Loucy (cell line): ENCODE measurements around the gene OPRM1.

Experiments used
- H2AFZ ChIP-seq: fragments of 200-600 bp; sonication (generic); 2 replicates; pipeline ENCODE4 v1.6.0; 2016; ENCODE audit warnings: antibody characterized with exemption, mild to moderate bottlenecking, low read length, moderate library complexity
- H3F3A ChIP-seq: fragments of 200-600 bp; 2 replicates; pipeline ENCODE4 v1.6.0; 2016; ENCODE audit warnings: antibody characterized with exemption, low read depth, mild to moderate bottlenecking
- H3K27me3 ChIP-seq: fragments of 200-600 bp; sonication (generic); 2 replicates; pipeline ENCODE4 v1.6.1; 2014; ENCODE audit warnings: low read length, mild to moderate bottlenecking; ENCODE audit not compliant: insufficient read depth, poor library complexity, severe bottlenecking
- H3K36me3 ChIP-seq: fragments of 200-600 bp; sonication (generic); 2 replicates; pipeline ENCODE4 v1.6.1; 2016; ENCODE audit warnings: low read length; ENCODE audit not compliant: insufficient read depth
- H3K4me1 ChIP-seq: fragments of 200-600 bp; sonication (generic); 2 replicates; pipeline ENCODE4 v1.5.1; 2014; ENCODE audit warnings: low read length, mild to moderate bottlenecking; ENCODE audit not compliant: insufficient read depth, poor library complexity, severe bottlenecking
- H3K4me2 ChIP-seq: fragments of 200-600 bp; sonication (generic); 2 replicates; pipeline ENCODE4 v1.6.0; 2014; ENCODE audit warnings: antibody characterized with exemption, low read length, low read depth, mild to moderate bottlenecking; ENCODE audit not compliant: poor library complexity, severe bottlenecking
- H3K4me3 ChIP-seq: fragments of 200-600 bp; sonication (generic); 2 replicates; pipeline ENCODE4 v1.5.1; 2014; ENCODE audit warnings: low read length, mild to moderate bottlenecking, mixed read lengths; ENCODE audit not compliant: poor library complexity, severe bottlenecking
- H3K79me2 ChIP-seq: fragments of 200-600 bp; sonication (generic); 2 replicates; pipeline ENCODE4 v1.6.1; 2014; ENCODE audit warnings: low read length; ENCODE audit not compliant: insufficient read depth
- H3K9ac ChIP-seq: fragments of 200-600 bp; sonication (generic); 2 replicates; pipeline ENCODE4 v1.6.0; 2014; ENCODE audit warnings: mild to moderate bottlenecking, low read depth, low read length, moderate library complexity; ENCODE audit not compliant: poor library complexity, severe bottlenecking
- H3K9me2 ChIP-seq: fragments of 200-600 bp; sonication (generic); replicated peaks from 2 replicates; pipeline ENCODE4 v1.6.1; 2016; ENCODE audit warnings: low read depth, low read length, mixed read lengths
- H3K9me3 ChIP-seq: fragments of 200-600 bp; sonication (generic); 2 replicates; pipeline ENCODE4 v1.6.1; 2014; ENCODE audit warnings: mild to moderate bottlenecking, antibody characterized with exemption, low read length, low read depth; ENCODE audit not compliant: insufficient read depth
- H4K20me1 ChIP-seq: fragments of 200-600 bp; sonication (generic); 2 replicates; pipeline ENCODE4 v1.6.0; 2014; ENCODE audit warnings: antibody characterized with exemption, low read length, mild to moderate bottlenecking; ENCODE audit not compliant: insufficient read depth, poor library complexity, severe bottlenecking
- EZH2phosphoT487 ChIP-seq: fragments of 200-600 bp; IDR thresholded peaks from 2 replicates; pipeline ENCODE4 v1.6.1; 2018; ENCODE audit warnings: antibody characterized with exemption, mild to moderate bottlenecking, moderate library complexity, borderline replicate concordance
- TF ChIP-seq, protein P1 (sequence below): fragments of 200-600 bp; sonication (generic); conservative IDR thresholded peaks from 2 replicates; pipeline ENCODE4 v1.5.1; 2014; ENCODE audit warnings: mild to moderate bottlenecking, antibody characterized with exemption, low read length

The OPRM1 gene

DNA sequence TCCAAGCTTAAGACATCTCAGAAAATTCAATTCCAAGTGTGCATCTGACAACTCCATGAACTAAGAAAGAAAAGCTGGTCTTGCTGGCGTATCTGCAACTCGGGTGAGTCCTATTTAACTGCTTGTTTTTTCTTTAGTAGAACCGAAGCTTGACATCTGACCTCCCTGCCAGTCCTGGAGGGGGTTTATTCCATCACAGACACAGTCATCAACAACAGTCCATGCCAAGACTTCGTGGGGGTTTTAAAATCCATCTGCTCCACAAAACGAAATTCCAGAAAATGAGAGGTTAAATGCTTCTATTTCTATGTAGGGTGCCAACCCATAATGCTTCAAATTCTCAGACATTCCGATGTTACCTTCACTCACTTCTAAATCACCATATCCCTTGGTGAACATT, 183.7 kb downstream of the OPRM1 start:
- Histone ChIP-seq H3K79me2 (no peaks in the 10 kb centered on the region), H3K9me3 (no peaks in the 10 kb centered on the region), H3K4me1 (peaks cover 34% of the 10 kb centered on the region), H2AFZ (no peak overlapping the region), H3K27me3 (no peaks in the 10 kb centered on the region), H3K9me2 (no peaks in the 10 kb centered on the region), H3K36me3 (no peaks in the 10 kb centered on the region), H3K4me3 (no peak overlapping the region), H3F3A (no peaks in the 10 kb centered on the region), H3K4me2 (no peak overlapping the region), H4K20me1 (no peaks in the 10 kb centered on the region), H3K9ac (no peak overlapping the region)
- no peak for TF ChIP-seq EZH2phosphoT487
- TF ChIP-seq, protein P1, sequence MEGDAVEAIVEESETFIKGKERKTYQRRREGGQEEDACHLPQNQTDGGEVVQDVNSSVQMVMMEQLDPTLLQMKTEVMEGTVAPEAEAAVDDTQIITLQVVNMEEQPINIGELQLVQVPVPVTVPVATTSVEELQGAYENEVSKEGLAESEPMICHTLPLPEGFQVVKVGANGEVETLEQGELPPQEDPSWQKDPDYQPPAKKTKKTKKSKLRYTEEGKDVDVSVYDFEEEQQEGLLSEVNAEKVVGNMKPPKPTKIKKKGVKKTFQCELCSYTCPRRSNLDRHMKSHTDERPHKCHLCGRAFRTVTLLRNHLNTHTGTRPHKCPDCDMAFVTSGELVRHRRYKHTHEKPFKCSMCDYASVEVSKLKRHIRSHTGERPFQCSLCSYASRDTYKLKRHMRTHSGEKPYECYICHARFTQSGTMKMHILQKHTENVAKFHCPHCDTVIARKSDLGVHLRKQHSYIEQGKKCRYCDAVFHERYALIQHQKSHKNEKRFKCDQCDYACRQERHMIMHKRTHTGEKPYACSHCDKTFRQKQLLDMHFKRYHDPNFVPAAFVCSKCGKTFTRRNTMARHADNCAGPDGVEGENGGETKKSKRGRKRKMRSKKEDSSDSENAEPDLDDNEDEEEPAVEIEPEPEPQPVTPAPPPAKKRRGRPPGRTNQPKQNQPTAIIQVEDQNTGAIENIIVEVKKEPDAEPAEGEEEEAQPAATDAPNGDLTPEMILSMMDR = no peak

DNA sequence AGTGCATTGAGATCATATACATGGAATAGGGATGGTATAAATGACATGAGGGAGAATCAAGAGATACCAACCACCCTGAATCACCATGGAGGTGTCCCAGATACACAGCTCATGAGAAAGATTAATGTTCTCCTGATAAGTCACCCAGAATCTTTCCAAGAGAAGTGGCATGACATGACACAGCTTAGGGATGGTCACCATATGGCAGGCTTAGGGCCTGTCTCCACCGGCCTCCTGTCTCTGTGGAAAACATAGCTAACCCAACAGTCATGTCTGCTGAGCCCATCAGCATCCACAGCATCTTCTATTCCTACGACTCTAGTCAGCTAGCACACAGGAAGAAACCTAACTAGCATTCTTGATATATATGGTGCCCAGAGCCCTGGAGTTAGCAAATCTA, 184.3 kb downstream of the OPRM1 start:
- H3K4me2 ChIP-seq = no peak overlapping the region

DNA sequence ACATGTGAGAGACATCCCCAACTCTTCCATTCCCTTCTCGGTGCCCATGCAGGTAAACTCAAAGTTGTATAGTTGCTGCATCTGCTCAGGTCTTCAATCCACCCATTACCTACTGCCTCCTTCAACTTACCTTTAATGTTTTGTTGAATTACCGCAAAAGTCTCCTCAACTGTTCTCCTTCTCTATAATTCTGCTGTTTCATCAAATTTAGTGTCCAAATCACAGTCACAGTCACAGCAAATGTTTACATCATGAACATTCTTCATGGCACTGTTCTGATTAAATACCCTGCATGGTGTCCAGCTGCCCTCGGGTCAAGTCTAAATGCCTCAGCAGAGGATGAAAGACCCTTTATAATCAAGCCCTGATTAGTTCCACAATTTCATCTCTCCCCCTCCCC, 187.4 kb downstream of the OPRM1 start:
- Histone ChIP-seq H3K9ac (no peak overlapping the region), H3K27me3 (no peaks in the 10 kb centered on the region), H4K20me1 (no peaks in the 10 kb centered on the region), H3K4me1 (peaks cover 25% of the 10 kb centered on the region), H3K9me2 (no peaks in the 10 kb centered on the region), H3K36me3 (no peaks in the 10 kb centered on the region), H3F3A (no peaks in the 10 kb centered on the region), H3K4me2 (no peak overlapping the region), H3K4me3 (no peak overlapping the region), H2AFZ (no peak overlapping the region), H3K79me2 (0 out of 2 replicates have a peak, but pooled peaks cover 3% of the 10 kb centered on the region), H3K9me3 (no peaks in the 10 kb centered on the region)
- no peak for TF ChIP-seq EZH2phosphoT487

More for the DNA sequence above, 184.3 kb downstream of the OPRM1 start:
- Histone ChIP-seq H4K20me1 (no peaks in the 10 kb centered on the region), H3K9ac (no peak overlapping the region), H3K36me3 (no peaks in the 10 kb centered on the region), H3K9me3 (no peaks in the 10 kb centered on the region), H2AFZ (no peak overlapping the region), H3K4me1 (peaks cover 29% of the 10 kb centered on the region), H3K27me3 (no peaks in the 10 kb centered on the region), H3K4me3 (no peak overlapping the region), H3K79me2 (no peaks in the 10 kb centered on the region), H3K9me2 (no peaks in the 10 kb centered on the region), H3F3A (no peaks in the 10 kb centered on the region)
- TF ChIP-seq, protein P1 = no peak
- no peak for TF ChIP-seq EZH2phosphoT487

DNA sequence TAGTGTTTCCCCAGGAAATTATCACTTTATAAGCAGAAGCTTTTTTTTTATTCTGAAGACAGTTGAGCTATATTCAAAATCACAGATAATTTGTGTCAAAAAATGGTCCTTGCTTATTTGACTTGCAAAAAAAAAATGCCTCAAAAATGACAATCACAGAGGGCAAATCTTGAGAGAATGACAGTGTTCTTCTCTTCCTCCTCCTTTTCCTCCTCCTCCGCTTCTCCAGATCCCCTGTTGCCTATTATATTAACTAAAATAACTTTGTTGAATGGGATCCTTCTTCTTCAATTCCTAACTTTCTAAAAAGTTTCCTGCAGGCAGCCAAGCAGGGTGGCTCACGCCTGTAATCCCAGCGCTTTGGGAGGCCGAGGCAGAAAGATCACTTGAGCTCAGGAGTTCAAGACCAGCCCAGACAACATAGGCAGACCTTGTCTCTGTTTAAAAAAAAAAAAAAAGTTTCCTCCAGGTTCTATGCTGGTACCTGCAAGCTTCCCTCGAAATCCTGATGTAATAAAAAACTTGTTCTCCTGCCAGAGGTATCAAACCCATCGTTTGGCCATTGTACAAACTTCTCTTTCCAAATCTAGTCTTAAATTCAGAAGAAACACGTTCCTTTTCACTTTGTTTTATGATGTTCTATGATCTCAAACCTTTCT, 189.0 kb downstream of the OPRM1 start:
- TF ChIP-seq, protein P1 = no peak
- TF ChIP-seq EZH2phosphoT487 = no peak
- 0 out of 2 replicates have a peak, but pooled peaks cover 3% of the 10 kb centered on the region for H3K79me2 ChIP-seq

More for the DNA sequence above, 189.0 kb downstream of the OPRM1 start:
- H3K9me2 ChIP-seq = no peaks in the 10 kb centered on the region
- H3K36me3 ChIP-seq = no peaks in the 10 kb centered on the region
- no peak overlapping the region for H3K4me3 ChIP-seq
- no peaks in the 10 kb centered on the region for H3K27me3 ChIP-seq
- peaks cover 28% of the 10 kb centered on the region for H3K4me1 ChIP-seq
- no peaks in the 10 kb centered on the region for H3K9me3 ChIP-seq
- H3K9ac ChIP-seq = no peak overlapping the region
- no peaks in the 10 kb centered on the region for H3F3A ChIP-seq
- H3K4me2 ChIP-seq = no peak overlapping the region
- H2AFZ ChIP-seq = no peak overlapping the region
- no peaks in the 10 kb centered on the region for H4K20me1 ChIP-seq
